Thoracic aorta (tissue), 2 donors: ENCODE results near the gene ADCY5. TPM values are rescaled to one million over a fixed set of nuclear protein-coding genes. Genes with fewer than 3 reads are reported as not detected.

Experiments
- ATAC-seq: fragments of 150-250 bp; one replicate; pipeline ENCODE4 v1.8.0; 2017; ENCODE audit warnings: low read depth; ENCODE audit not compliant: insufficient number of reproducible peaks, low FRiP score
- DNase-seq: peaks from one replicate; pipeline ENCODE4 v3.0.0-alpha.2; 2020; ENCODE audit warnings: low spot score
- H3K27ac ChIP-seq, 2 donors: fragments of 200-600 bp; sonication (generic); 1 replicate in 1 of 2; 2 replicates in 1 of 2; pipeline ENCODE4 v1.5.1; 2016; ENCODE audit warnings: mild to moderate bottlenecking in 2 of 2, moderate library complexity in 2 of 2
- H3K27me3 ChIP-seq: fragments of 200-600 bp; sonication (generic); replicated peaks from 2 replicates; pipeline ENCODE4 v1.6.0; 2016; ENCODE audit warnings: mild to moderate bottlenecking; ENCODE audit not compliant: insufficient read depth
- H3K36me3 ChIP-seq: fragments of 200-600 bp; sonication (generic); one replicate; pipeline ENCODE4 v1.5.1; 2016
- H3K4me1 ChIP-seq, 2 donors: fragments of 200-600 bp; sonication (generic); 1 replicate in 1 of 2; 2 replicates in 1 of 2; pipeline versions ENCODE4 v1.5.1 to v1.6.0; 2016; ENCODE audit warnings: low read depth in 2 of 2, mild to moderate bottlenecking in 1 of 2; ENCODE audit not compliant: control insufficient read depth in 1 of 2
- H3K4me3 ChIP-seq: fragments of 200-600 bp; sonication (generic); 2 replicates; pipeline ENCODE4 v1.5.1; 2016; ENCODE audit warnings: mild to moderate bottlenecking
- H3K9me3 ChIP-seq: fragments of 200-600 bp; sonication (generic); 2 replicates; pipeline ENCODE4 v1.5.1; 2016
- total RNA-seq, 2 donors: library from RNA; depleted of rRNA; stranded (reverse); fragments of >200 nt; gene quantifications; one replicate each; pipeline versions ENCODE4 v1.1.0 to v1.2.3, GENCODE V29; 2016
- TF ChIP-seq, protein P1 (sequence below): fragments of 200-600 bp; sonication (generic); IDR thresholded peaks from one replicate; pipeline ENCODE4 v1.5.1; 2019; ENCODE audit warnings: antibody characterized with exemption

Gene ADCY5
- total RNA-seq, 2 donors from 2014 or later, result 104 to 123 TPM

GRCh38 chr3:123385981-123386380 lies 62.9 kb downstream of the ADCY5 start:
- H3K27ac ChIP-seq, result peak overlapping the region; percentile 91 to 95
- no peaks in the 10 kb centered on the region for H3K27me3 ChIP-seq
- no peaks in the 10 kb centered on the region for H3K36me3 ChIP-seq
- no peak overlapping the region for H3K4me3 ChIP-seq
- peaks cover 61 to 98% of the 10 kb centered on the region in 2 donors for H3K4me1 ChIP-seq
- TF ChIP-seq, protein P1, sequence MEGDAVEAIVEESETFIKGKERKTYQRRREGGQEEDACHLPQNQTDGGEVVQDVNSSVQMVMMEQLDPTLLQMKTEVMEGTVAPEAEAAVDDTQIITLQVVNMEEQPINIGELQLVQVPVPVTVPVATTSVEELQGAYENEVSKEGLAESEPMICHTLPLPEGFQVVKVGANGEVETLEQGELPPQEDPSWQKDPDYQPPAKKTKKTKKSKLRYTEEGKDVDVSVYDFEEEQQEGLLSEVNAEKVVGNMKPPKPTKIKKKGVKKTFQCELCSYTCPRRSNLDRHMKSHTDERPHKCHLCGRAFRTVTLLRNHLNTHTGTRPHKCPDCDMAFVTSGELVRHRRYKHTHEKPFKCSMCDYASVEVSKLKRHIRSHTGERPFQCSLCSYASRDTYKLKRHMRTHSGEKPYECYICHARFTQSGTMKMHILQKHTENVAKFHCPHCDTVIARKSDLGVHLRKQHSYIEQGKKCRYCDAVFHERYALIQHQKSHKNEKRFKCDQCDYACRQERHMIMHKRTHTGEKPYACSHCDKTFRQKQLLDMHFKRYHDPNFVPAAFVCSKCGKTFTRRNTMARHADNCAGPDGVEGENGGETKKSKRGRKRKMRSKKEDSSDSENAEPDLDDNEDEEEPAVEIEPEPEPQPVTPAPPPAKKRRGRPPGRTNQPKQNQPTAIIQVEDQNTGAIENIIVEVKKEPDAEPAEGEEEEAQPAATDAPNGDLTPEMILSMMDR, result no peak
- ATAC-seq (no peak), DNase-seq (no peak)
- no peaks in the 10 kb centered on the region for H3K9me3 ChIP-seq

GRCh38 chr3:123385499-123385898 lies 63.4 kb downstream of the ADCY5 start:
- TF ChIP-seq, protein P1, result no peak
- no peak for DNase-seq
- ATAC-seq, result no peak
- H3K27me3 ChIP-seq, result no peaks in the 10 kb centered on the region
- H3K27ac ChIP-seq, result peak overlapping the region; percentile 91 to 95
- H3K4me1 ChIP-seq, result peaks cover 62 to 98% of the 10 kb centered on the region in 2 donors
- no peaks in the 10 kb centered on the region for H3K36me3 ChIP-seq
- H3K4me3 ChIP-seq, result peak overlapping the region; percentile 14
- H3K9me3 ChIP-seq, result no peaks in the 10 kb centered on the region

DNA sequence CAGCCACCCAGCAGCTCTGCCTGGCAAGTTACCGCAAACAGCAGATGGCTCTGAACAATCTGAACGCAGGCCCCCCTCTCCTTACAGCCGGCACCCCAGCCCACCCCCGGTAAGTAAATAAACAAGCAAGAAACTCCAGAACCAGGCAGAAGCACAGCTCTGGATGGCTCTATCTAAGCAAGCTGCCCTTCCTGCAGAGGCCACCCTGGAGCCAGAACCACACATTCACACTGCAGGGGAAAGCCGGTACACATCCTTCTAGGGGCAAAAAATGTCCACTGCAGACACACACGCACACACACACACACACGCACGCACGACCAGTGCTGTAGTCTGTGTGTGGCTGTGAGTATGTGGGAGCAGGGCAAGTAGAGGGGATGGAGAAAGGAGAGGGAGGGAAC lies 63.9 kb downstream of the ADCY5 start:
- no peaks in the 10 kb centered on the region for H3K36me3 ChIP-seq
- no peaks in the 10 kb centered on the region for H3K9me3 ChIP-seq
- peaks cover 62 to 98% of the 10 kb centered on the region in 2 donors for H3K4me1 ChIP-seq
- ATAC-seq (peak; percentile 80), DNase-seq (no peak)
- peak overlapping the region; percentile 91 to 95 for H3K27ac ChIP-seq
- H3K27me3 ChIP-seq, result no peaks in the 10 kb centered on the region
- peak overlapping the region; percentile 37 for H3K4me3 ChIP-seq
- TF ChIP-seq, protein P1, result no peak

GRCh38 chr3:123384256-123384655 lies 64.6 kb downstream of the ADCY5 start:
- peak overlapping the region; percentile 91 to 95 for H3K27ac ChIP-seq
- no peaks in the 10 kb centered on the region for H3K36me3 ChIP-seq
- no peak for DNase-seq
- peaks cover 57 to 98% of the 10 kb centered on the region in 2 donors for H3K4me1 ChIP-seq
- ATAC-seq, result no peak
- no peaks in the 10 kb centered on the region for H3K9me3 ChIP-seq
- TF ChIP-seq, protein P1, result no peak
- H3K4me3 ChIP-seq, result peak overlapping the region; percentile 37
- no peaks in the 10 kb centered on the region for H3K27me3 ChIP-seq

- Histone ChIP-seq H3K36me3 (no peaks in the 10 kb centered on the region), H3K4me1 (peaks cover 48 to 98% of the 10 kb centered on the region in 2 donors), H3K9me3 (no peaks in the 10 kb centered on the region), H3K4me3 (peak overlapping the region; percentile 19), H3K27me3 (no peaks in the 10 kb centered on the region), H3K27ac (peak overlapping the region; percentile 91 to 95)
- DNase-seq (no peak), ATAC-seq (no peak)
- TF ChIP-seq, protein P1, result no peak
These were observed 65.5 kb downstream of the ADCY5 start for GRCh38 chr3:123383091-123384053.
